ENCODE data around the gene PRKCB.

GRCh38 chr16:24071666-24072360 lies 236.0 kb downstream of the PRKCB start:
- TF ChIP-seq EZH2 (IDR thresholded peaks at IDR 0.05) = no peak
- TF ChIP-seq CTCF (IDR thresholded peaks at IDR 0.05 in 2 of 3, conservative IDR thresholded peaks at IDR 0.05 in 1 of 3; ENCODE audit: borderline replicate concordance in 1 of 3, insufficient read depth in 1 of 3, low read depth in 2 of 3, low read length in 2 of 3) = no peak
- TF ChIP-seq EZH2phosphoT487 (IDR thresholded peaks at IDR 0.05; ENCODE audit: borderline replicate concordance) = no peak
- no peak for TF ChIP-seq REST (IDR thresholded peaks at IDR 0.05; ENCODE audit: low read depth)
- no peak for TF ChIP-seq POLR2AphosphoS5 (IDR thresholded peaks at IDR 0.05; ENCODE audit: low read depth, low read length)
- TF ChIP-seq RAD21 (IDR thresholded peaks at IDR 0.05; ENCODE audit: low read depth) = no peak
- no peak for TF ChIP-seq POLR2A (IDR thresholded peaks at IDR 0.05; ENCODE audit: borderline replicate concordance, extremely low read depth, insufficient read depth, insufficient read length)
- no peak for TF ChIP-seq YY1 (IDR thresholded peaks at IDR 0.05; ENCODE audit: extremely low read depth, insufficient replicate concordance, low read depth, low read length)
- TF ChIP-seq JUND (IDR thresholded peaks at IDR 0.05) = no peak

All from HCT116 (cell line).